GM21528 (cell line): ENCODE results near the gene STPG2.
"Not testable (repeated sequence)": the region's sequence is repeated elsewhere in the genome, so short reads cannot be mapped to it uniquely, and the experiment has no call there.

Experiments
- ATAC-seq: cut with Tn5 transposase; IDR thresholded peaks from one replicate; pipeline ENCODE4 v1.9.1; 2021; ENCODE audit warnings: mild to moderate bottlenecking, moderate library complexity; ENCODE audit not compliant: unreplicated experiment, low FRiP score

STPG2 gene

GRCh38 chr4:97656044-97656720, 487.1 kb downstream of the STPG2 start:
- no peak for ATAC-seq

GRCh38 chr4:97653701-97654100, 489.6 kb downstream of the STPG2 start:
- no peak for ATAC-seq

GRCh38 chr4:97646997-97647396, 496.3 kb downstream of the STPG2 start:
- ATAC-seq, result no peak

GRCh38 chr4:97645071-97645821, 498.0 kb downstream of the STPG2 start:
- no peak for ATAC-seq

GRCh38 chr4:97643179-97643578, 500.1 kb downstream of the STPG2 start:
- no peak for ATAC-seq

GRCh38 chr4:97639961-97640360, 503.3 kb downstream of the STPG2 start:
- no peak for ATAC-seq

GRCh38 chr4:97633831-97634230, 509.4 kb downstream of the STPG2 start:
- not testable (repeated sequence) for ATAC-seq

GRCh38 chr4:97627750-97628149, 515.5 kb downstream of the STPG2 start:
- no peak for ATAC-seq

- no peak for ATAC-seq
Observed at GRCh38 chr4:97624204-97624603, 519.1 kb downstream of the STPG2 start.

GRCh38 chr4:97605932-97606331, 537.3 kb downstream of the STPG2 start:
- no peak for ATAC-seq

- ATAC-seq, result no peak
Observed at GRCh38 chr4:97593248-97593647, 550.0 kb downstream of the STPG2 start.

GRCh38 chr4:97590266-97590665, 553.0 kb downstream of the STPG2 start:
- ATAC-seq, result no peak

- no peak for ATAC-seq
Observed at GRCh38 chr4:97589481-97590196, 553.6 kb downstream of the STPG2 start.

- no peak for ATAC-seq
Observed at GRCh38 chr4:97587912-97588311, 555.4 kb downstream of the STPG2 start.

GRCh38 chr4:97585274-97585673, 558.0 kb downstream of the STPG2 start:
- no peak for ATAC-seq

- no peak for ATAC-seq
Observed at GRCh38 chr4:97582890-97583289, 560.4 kb downstream of the STPG2 start.

GRCh38 chr4:97577004-97577403, 566.3 kb downstream of the STPG2 start:
- no peak for ATAC-seq

GRCh38 chr4:97560009-97560408, 583.3 kb downstream of the STPG2 start:
- no peak for ATAC-seq

- ATAC-seq, result no peak
Observed at GRCh38 chr4:97558204-97558778, 585.0 kb downstream of the STPG2 start.

GRCh38 chr4:97550637-97551036, 592.6 kb downstream of the STPG2 start:
- ATAC-seq, result not testable (repeated sequence)

- no peak for ATAC-seq
Observed at GRCh38 chr4:97548943-97549583, 594.2 kb downstream of the STPG2 start.
